Ishikawa (cell line): ENCODE data around the gene TMEM254.

Source experiments
- CEBPB ChIP-seq: IDR thresholded peaks from 2 replicates; pipeline ENCODE4 v1.6.1; 2012
- CREB1 ChIP-seq: IDR thresholded peaks from 2 replicates; pipeline ENCODE4 v1.6.1; 2012; ENCODE audit warnings: low read depth
- EGR1 ChIP-seq: IDR thresholded peaks from 2 replicates; pipeline ENCODE4 v1.6.1; 2012
- EP300 ChIP-seq: IDR thresholded peaks from 2 replicates; pipeline ENCODE4 v1.6.1; 2012; ENCODE audit warnings: borderline replicate concordance
- FOXM1 ChIP-seq: IDR thresholded peaks from 2 replicates; pipeline ENCODE4 v1.6.1; 2012; ENCODE audit warnings: low read depth, borderline replicate concordance
- MAX ChIP-seq: IDR thresholded peaks from 2 replicates; pipeline ENCODE4 v1.6.1; 2012
- NFIC ChIP-seq: IDR thresholded peaks from 2 replicates; pipeline ENCODE4 v1.6.1; 2012
- RAD21 ChIP-seq: IDR thresholded peaks from 2 replicates; pipeline ENCODE4 v1.6.1; 2012; ENCODE audit warnings: low read depth
- REST ChIP-seq: IDR thresholded peaks from 2 replicates; pipeline ENCODE4 v1.6.1; 2012; ENCODE audit warnings: low read depth, mild to moderate bottlenecking
- TAF1 ChIP-seq: IDR thresholded peaks from 2 replicates; pipeline ENCODE4 v1.6.1; 2012; ENCODE audit warnings: low read depth, mild to moderate bottlenecking
- TCF12 ChIP-seq: IDR thresholded peaks from 2 replicates; pipeline ENCODE4 v1.6.1; 2012; ENCODE audit warnings: low read depth
- TEAD4 ChIP-seq: IDR thresholded peaks from 2 replicates; pipeline ENCODE4 v1.6.1; 2012
- USF1 ChIP-seq: IDR thresholded peaks from 2 replicates; pipeline ENCODE4 v1.6.1; 2012
- YY1 ChIP-seq: IDR thresholded peaks from 2 replicates; pipeline ENCODE4 v1.6.1; 2012; ENCODE audit warnings: low read depth
- ZBTB7A ChIP-seq: IDR thresholded peaks from 2 replicates; pipeline ENCODE4 v1.6.1; 2012; ENCODE audit warnings: low read depth

The TMEM254 gene, protein sequence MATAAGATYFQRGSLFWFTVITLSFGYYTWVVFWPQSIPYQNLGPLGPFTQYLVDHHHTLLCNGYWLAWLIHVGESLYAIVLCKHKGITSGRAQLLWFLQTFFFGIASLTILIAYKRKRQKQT

DNA sequence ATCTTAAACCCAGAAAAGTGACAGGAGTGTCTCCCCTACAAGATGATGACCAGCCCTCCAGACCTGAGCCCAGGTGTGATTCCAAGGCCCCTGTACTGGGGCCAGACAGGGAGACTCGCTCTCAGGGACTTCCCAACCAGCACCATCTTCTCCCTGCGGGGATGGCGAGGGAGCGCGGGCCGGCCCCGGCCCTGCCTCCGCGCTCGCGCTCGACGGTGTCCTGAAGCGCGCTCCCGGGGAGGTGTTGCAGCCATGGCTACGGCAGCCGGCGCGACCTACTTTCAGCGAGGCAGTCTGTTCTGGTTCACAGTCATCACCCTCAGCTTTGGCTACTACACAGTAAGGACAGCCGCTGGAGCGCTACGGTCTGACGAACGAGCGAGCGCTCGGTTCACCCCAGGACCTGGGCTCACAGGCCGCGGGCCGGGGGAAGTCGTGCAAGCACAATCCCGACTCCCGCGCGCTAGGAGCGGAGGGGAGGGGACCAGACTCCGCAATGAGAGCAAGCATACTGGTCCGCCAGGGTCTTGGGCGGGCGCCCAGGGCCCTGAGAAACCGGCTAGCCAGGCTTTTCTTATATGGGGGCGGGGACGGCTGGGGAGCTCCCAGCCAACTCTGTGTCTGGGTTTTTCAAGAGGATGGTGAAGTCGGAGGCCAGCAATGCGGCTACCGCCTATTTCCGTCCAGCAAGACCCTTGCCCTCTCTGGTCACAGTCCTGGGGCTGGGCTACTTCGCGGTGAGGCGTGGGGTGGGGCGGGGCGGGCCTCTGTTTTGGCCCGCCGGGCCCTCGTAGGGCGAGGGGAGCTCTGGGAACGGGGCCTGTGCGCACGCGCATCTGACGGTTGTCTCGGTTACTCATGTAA, at the start of gene TMEM254:
TMEM254 (plus strand) TSS at position 218 of the 864 bp plus-strand sequence; CDS start at position 253, 35 bp downstream.
- peak; percentile 94 for TF ChIP-seq ZBTB7A
- TF ChIP-seq FOXM1, result no peak
- TF ChIP-seq MAX, result peak; percentile 62
- 0 out of 2 replicates have a peak, but pooled peaks have one; percentile 7 for TF ChIP-seq TEAD4
- TF ChIP-seq TCF12, result peak; percentile 77
- TF ChIP-seq YY1, result peak; percentile 84
- TF ChIP-seq RAD21, result no peak
- TF ChIP-seq CEBPB, result no peak
- TF ChIP-seq USF1, result peak; percentile 3; the same call in 1 of the 2 replicates
- TF ChIP-seq TAF1, result peak; percentile 83
- peak; percentile 77 for TF ChIP-seq NFIC
- TF ChIP-seq EP300, result peak; percentile 21; the same call in 1 of the 2 replicates
- peak; percentile 53; the same call in 1 of the 2 replicates for TF ChIP-seq CREB1
- 0 out of 2 replicates have a peak, but pooled peaks have one; percentile 37 for TF ChIP-seq EGR1

DNA sequence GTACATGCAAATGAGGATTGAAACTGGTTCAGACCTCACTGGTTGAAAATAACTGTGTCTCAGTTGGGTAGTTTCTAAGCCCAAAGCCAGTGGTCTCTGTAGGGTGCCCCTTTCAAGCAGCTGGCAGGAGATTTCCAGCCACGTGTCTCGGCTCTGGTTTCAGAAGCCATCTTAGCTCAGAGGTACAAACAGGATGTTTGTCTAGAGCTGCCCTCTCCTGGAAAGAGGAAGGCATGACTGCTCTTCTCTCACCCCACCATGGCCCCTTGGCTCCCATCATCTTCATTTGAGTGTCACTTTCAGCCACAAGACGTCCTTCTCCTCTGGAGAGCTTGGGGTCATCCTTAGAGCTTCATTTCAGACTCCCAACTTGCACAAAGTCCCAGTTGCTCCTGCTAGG, 49.3 kb upstream of the TMEM254 start:
- TF ChIP-seq YY1, result peak; percentile 63
- peak; percentile 49 for TF ChIP-seq RAD21

GRCh38 chr10:80032503-80032902, 46.0 kb upstream of the TMEM254 start:
- no peak for TF ChIP-seq NFIC
- TF ChIP-seq FOXM1, result no peak
- TF ChIP-seq RAD21, result no peak
- TF ChIP-seq ZBTB7A, result no peak
- no peak for TF ChIP-seq REST
- no peak for TF ChIP-seq MAX
- no peak for TF ChIP-seq EP300
- TF ChIP-seq EGR1, result no peak
- TF ChIP-seq TAF1, result no peak
- TF ChIP-seq CREB1, result no peak
- no peak for TF ChIP-seq CEBPB
- TF ChIP-seq TCF12, result no peak
- TF ChIP-seq USF1, result no peak
- no peak for TF ChIP-seq TEAD4
- no peak for TF ChIP-seq YY1

DNA sequence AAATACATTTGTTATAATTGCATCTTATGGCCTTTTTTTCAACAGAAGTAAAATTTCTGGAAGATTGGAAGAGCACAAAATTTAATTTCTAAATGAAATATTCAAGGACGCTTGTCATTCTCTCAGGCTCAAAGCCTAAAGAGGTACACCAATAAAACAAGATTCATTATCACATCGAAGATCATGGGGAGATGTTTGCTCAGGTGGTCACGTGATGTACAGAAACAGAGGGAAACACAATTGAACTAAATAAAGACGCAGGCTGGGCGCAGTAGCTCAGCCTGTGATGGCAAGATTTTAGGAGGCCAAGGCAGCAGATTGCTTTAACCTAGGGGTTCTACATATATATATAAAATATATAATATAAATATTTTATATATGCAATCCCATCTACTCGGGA, 37.3 kb upstream of the TMEM254 start:
- TF ChIP-seq TAF1 (no peak), RAD21 (no peak)

DNA sequence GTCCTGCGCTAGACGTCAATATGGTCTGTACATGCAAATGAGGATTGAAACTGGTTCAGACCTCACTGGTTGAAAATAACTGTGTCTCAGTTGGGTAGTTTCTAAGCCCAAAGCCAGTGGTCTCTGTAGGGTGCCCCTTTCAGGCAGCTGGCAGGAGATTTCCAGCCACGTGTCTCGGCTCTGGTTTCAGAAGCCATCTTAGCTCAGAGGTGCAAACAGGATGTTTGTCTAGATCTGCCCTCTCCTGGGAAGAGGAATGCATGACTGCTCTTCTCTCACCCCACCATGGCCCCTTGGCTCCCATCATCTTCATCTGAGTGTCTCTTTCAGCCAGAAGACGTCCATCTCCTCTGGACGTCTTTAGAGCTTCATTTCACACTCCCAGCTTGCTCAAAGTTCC, 33.5 kb upstream of the TMEM254 start:
- 0 out of 2 replicates have a peak, but pooled peaks have one; percentile 13 for TF ChIP-seq RAD21

- TF ChIP-seq TEAD4 (peak; percentile 92), EP300 (no peak), MAX (no peak), ZBTB7A (no peak), EGR1 (no peak), TCF12 (no peak), FOXM1 (no peak), CREB1 (no peak), YY1 (no peak), RAD21 (peak; percentile 88), NFIC (no peak), CEBPB (no peak), REST (no peak), USF1 (no peak)
Observed at GRCh38 chr10:80046629-80047441, 31.6 kb upstream of the TMEM254 start.
